ENCODE results near the gene FANK1. TPM values are rescaled to one million over a fixed set of nuclear protein-coding genes. Genes with fewer than 3 reads are reported as not detected.
A peak's percentile ranks its signal among the peaks of the same experiment; 100 is the strongest.

The FANK1 gene
- total RNA-seq, 1 experiment from 2014 or later: 0.85 TPM

DNA sequence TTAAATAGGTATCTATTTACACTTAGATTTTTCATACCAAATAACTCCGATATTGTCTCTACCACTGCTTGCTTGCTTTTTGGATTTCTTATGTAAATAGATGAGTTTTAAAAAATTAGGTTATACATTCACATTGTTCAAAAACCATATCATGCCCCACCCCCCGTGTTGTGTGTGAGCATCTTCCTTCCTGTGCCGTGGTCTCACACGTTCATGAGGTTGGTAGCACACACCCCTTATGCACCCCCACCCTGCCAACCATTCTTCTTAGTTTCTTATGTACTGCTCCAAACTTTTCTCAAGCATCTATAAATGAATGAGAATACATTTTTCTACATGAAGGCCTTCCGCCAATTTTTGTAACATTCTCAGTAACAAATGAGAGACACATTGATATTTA, 115.6 kb downstream of the FANK1 start:
- H3K4me1 Mint-ChIP-seq (ENCODE audit: low read depth, unreplicated experiment): peaks cover 32% of the 10 kb centered on the region
- intact Hi-C loops (cut with micrococcal nuclease; ENCODE audit: unreplicated experiment): no loop called here
- no peak overlapping the region for H3K27ac Mint-ChIP-seq (ENCODE audit: unreplicated experiment)
- no peaks in the 10 kb centered on the region for H3K27me3 Mint-ChIP-seq (ENCODE audit: unreplicated experiment)
- CTCF ChIA-PET: no interaction called here
- BruUV-seq (replicated peaks): no TSS peak
- TF ChIP-seq, protein P1, sequence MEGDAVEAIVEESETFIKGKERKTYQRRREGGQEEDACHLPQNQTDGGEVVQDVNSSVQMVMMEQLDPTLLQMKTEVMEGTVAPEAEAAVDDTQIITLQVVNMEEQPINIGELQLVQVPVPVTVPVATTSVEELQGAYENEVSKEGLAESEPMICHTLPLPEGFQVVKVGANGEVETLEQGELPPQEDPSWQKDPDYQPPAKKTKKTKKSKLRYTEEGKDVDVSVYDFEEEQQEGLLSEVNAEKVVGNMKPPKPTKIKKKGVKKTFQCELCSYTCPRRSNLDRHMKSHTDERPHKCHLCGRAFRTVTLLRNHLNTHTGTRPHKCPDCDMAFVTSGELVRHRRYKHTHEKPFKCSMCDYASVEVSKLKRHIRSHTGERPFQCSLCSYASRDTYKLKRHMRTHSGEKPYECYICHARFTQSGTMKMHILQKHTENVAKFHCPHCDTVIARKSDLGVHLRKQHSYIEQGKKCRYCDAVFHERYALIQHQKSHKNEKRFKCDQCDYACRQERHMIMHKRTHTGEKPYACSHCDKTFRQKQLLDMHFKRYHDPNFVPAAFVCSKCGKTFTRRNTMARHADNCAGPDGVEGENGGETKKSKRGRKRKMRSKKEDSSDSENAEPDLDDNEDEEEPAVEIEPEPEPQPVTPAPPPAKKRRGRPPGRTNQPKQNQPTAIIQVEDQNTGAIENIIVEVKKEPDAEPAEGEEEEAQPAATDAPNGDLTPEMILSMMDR (IDR thresholded peaks at IDR 0.05; ENCODE audit: unreplicated experiment): no peak
- no peaks in the 10 kb centered on the region for H3K36me3 Mint-ChIP-seq (ENCODE audit: insufficient read depth, unreplicated experiment)
- H3K9me3 Mint-ChIP-seq (ENCODE audit: low read depth, unreplicated experiment): no peaks in the 10 kb centered on the region
- no peak for DNase-seq
- H3K4me3 Mint-ChIP-seq (ENCODE audit: low read depth, unreplicated experiment): no peak overlapping the region

DNA sequence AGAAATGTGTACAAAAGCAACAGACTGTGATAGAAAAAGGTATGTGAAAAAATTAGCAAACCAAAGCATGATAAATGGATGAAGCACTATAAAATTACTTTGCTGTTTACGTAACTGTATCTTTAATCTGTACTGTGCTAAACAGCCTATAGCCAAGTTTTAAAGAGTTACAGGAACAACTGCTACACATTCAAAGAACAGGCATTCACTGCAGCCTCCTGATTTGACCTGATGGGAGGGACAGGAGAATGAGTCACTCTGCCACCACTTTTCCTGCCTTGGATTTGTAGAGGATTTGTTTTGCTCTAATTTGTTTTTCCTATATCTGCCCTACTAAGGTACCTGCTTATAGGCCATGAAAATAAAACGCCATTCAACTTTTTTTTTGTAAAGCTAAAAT, 116.1 kb downstream of the FANK1 start:
- H3K4me3 Mint-ChIP-seq (ENCODE audit: low read depth, unreplicated experiment): no peak overlapping the region
- BruUV-seq (replicated peaks): no TSS peak
- CTCF ChIA-PET: no interaction called here

DNA sequence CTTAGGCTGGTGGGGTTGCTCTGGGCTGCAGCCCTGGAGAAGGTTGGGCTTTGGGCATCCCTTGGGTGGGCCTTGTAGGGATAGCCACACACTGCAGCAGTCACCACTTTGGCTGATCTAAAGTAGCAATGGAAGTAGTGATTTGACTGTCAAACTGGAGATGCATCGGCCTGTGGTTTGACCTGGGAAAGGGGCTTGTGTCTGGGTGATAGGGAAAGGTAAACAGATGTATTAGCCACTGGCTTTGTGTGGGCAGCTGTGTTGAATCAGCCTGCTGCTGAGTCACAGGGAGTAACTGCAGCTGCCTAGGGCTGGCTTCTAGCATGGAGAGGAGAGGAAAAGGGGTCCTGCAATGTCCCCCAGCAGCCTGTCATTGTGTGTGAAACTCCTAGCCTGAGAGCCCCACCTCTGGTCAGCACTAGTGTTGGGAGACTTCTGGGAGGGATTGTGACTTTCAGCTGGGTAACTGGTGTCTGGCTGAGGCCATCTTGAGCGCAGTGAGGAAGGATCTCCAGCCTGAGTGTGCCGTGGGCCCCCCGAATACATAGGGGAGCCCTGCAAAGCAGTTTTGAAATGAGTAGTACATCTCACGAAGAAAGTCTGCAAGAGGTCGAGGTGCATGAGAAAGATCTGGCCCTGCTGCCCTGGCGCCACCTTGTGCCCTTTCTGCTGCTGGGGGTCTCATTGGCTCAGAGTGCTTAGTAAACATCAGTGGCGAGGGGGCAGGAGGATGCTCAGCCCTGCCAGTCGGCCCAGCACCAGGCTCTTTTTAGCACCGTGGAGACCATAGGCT, 117.3 kb downstream of the FANK1 start:
- H3K27ac Mint-ChIP-seq (ENCODE audit: unreplicated experiment): peak overlapping the region; percentile 52
- intact Hi-C loops (cut with micrococcal nuclease; ENCODE audit: unreplicated experiment): no loop called here
- H3K36me3 Mint-ChIP-seq (ENCODE audit: insufficient read depth, unreplicated experiment): no peaks in the 10 kb centered on the region

More for the DNA sequence above, 116.1 kb downstream of the FANK1 start:
- Mint-ChIP-seq H3K4me1 (ENCODE audit: low read depth, unreplicated experiment) (peaks cover 37% of the 10 kb centered on the region), H3K27me3 (ENCODE audit: unreplicated experiment) (no peaks in the 10 kb centered on the region), H3K36me3 (ENCODE audit: insufficient read depth, unreplicated experiment) (no peaks in the 10 kb centered on the region), H3K9me3 (ENCODE audit: low read depth, unreplicated experiment) (no peaks in the 10 kb centered on the region), H3K27ac (ENCODE audit: unreplicated experiment) (no peak overlapping the region)
- intact Hi-C loops (cut with micrococcal nuclease; ENCODE audit: unreplicated experiment): no loop called here
- DNase-seq: no peak
- TF ChIP-seq, protein P1 (IDR thresholded peaks at IDR 0.05; ENCODE audit: unreplicated experiment): no peak

DNA sequence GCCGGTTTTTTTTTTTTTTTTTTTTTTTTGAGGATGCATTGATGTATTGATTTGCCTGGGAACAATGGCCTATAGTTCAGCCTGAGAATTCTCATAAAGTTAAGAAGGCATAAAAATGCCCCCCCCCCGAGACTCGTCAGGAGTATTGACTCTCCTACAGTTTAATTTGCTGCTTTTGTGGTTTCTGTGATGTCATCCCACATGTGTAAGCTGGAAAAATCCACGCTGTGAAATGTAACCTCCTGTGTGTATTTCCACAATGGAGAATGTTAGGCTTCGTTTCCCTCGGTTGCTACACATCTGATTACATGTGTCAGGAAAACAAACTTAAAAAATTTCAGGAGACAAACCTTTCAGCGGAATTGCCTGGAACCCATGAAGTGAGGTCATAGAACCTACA, 117.9 kb downstream of the FANK1 start:
- TF ChIP-seq, protein P1 (IDR thresholded peaks at IDR 0.05; ENCODE audit: unreplicated experiment): no peak
- peak; percentile 18 for DNase-seq
- H3K36me3 Mint-ChIP-seq (ENCODE audit: insufficient read depth, unreplicated experiment): no peaks in the 10 kb centered on the region
- peaks cover 45% of the 10 kb centered on the region for H3K4me1 Mint-ChIP-seq (ENCODE audit: low read depth, unreplicated experiment)
- peak overlapping the region; percentile 52 for H3K27ac Mint-ChIP-seq (ENCODE audit: unreplicated experiment)
- no peaks in the 10 kb centered on the region for H3K27me3 Mint-ChIP-seq (ENCODE audit: unreplicated experiment)
- intact Hi-C loops (cut with micrococcal nuclease; ENCODE audit: unreplicated experiment): no loop called here
- CTCF ChIA-PET: no interaction called here
- H3K9me3 Mint-ChIP-seq (ENCODE audit: low read depth, unreplicated experiment): no peaks in the 10 kb centered on the region
- peak overlapping the region; percentile 33 for H3K4me3 Mint-ChIP-seq (ENCODE audit: low read depth, unreplicated experiment)
- no TSS peak for BruUV-seq (replicated peaks)

More for the DNA sequence above, 117.3 kb downstream of the FANK1 start:
- H3K27me3 Mint-ChIP-seq (ENCODE audit: unreplicated experiment): no peaks in the 10 kb centered on the region
- peak overlapping the region; percentile 33 for H3K4me3 Mint-ChIP-seq (ENCODE audit: low read depth, unreplicated experiment)
- peaks cover 45% of the 10 kb centered on the region for H3K4me1 Mint-ChIP-seq (ENCODE audit: low read depth, unreplicated experiment)
- no TSS peak for BruUV-seq (replicated peaks)
- no peaks in the 10 kb centered on the region for H3K9me3 Mint-ChIP-seq (ENCODE audit: low read depth, unreplicated experiment)
- DNase-seq: peak; percentile 29
- CTCF ChIA-PET: interaction anchor here (0.8 kb wide), 1 partner anchor 18 kb away, joined by 3 read pairs; no protein-coding TSS in a partner anchor
- TF ChIP-seq, protein P1 (IDR thresholded peaks at IDR 0.05; ENCODE audit: unreplicated experiment): no peak

Measured in Calu3 (cell line).